ENCODE measurements around the gene RABGEF1. TPM values are rescaled to one million over a fixed set of nuclear protein-coding genes. Genes with fewer than 3 reads are reported as not detected.
"Not testable (repeated sequence)": the region's sequence is repeated elsewhere in the genome, so short reads cannot be mapped to it uniquely, and the experiment has no call there.

Gene RABGEF1
- total and polyA plus RNA-seq, 5 donors from 2014 or later = 16.6 to 30.4 (median 19.1) TPM

DNA sequence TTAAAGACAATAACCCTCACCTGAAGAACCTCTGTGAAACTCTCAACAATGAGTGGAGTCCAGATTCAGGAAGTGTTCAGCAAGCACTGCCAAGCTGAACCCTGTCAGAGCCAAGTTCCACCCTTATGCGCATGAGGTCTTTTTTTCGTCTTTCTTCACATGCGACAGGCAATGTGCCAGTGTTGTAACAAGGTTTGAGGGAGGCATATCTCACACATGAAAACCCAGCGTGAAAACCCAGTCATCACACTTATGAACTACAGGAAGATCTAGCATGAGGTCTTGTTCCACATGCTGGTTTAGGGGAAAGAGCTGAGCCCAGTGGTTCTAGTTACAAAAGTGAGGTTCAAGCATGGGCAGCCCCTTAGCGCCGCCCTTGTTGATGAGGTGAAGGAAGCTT lies 49.7 kb downstream of the RABGEF1 start:
- Mint-ChIP-seq H3K36me3 (peaks cover 35% of the 10 kb centered on the region), H3K4me1 (peaks cover 0 to 10% (median 0%) of the 10 kb centered on the region in 4 donors), H3K27ac (no peak overlapping the region), H3K27me3 (no peaks in the 10 kb centered on the region), H3K9me3 (no peaks in the 10 kb centered on the region), H3K4me3 (no peak overlapping the region)
- no peak for ATAC-seq (ENCODE audit: low read depth in 2 of 2)
- Histone ChIP-seq H3K9me3 (ENCODE audit: control insufficient read depth in 2 of 2, low read length in 2 of 2) (no peaks in the 10 kb centered on the region), H3K4me3 (ENCODE audit: low read depth, low read length) (no peak overlapping the region), H3K27ac (ENCODE audit: insufficient read depth, low read length, poor library complexity, severe bottlenecking) (no peak overlapping the region), H3K27me3 (ENCODE audit: control insufficient read depth, insufficient read depth, low read length) (no peaks in the 10 kb centered on the region), H3K4me1 (ENCODE audit: control insufficient read depth, insufficient read depth, low read length, poor library complexity, severe bottlenecking) (no peaks in the 10 kb centered on the region), H3K36me3 (ENCODE audit: control insufficient read depth, insufficient read depth, low read length) (peaks cover 53% of the 10 kb centered on the region)
- DNase-seq = no peak

DNA sequence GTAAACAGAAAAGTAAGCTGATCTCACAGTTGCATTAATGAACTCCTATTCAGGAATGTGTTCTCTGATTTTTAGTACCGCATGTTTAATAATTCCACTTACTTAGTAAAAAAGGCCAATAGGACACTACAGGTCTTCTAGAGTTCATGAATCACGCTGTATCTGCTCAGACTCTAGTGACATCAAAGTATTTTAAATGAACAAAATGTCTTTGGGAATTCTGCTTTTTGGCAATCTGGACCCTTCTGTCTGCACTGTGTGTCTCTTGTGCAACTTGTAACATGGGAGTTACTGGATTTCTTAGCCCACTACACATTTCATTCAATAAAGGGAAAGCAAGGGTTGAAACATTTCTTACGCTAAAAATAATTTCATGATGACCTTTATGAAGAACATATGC lies 50.2 kb downstream of the RABGEF1 start:
- no peaks in the 10 kb centered on the region for H3K4me1 ChIP-seq (ENCODE audit: control insufficient read depth, insufficient read depth, low read length, poor library complexity, severe bottlenecking)
- H3K4me1 Mint-ChIP-seq = peaks cover 0 to 10% (median 0%) of the 10 kb centered on the region in 4 donors
- H3K27me3 Mint-ChIP-seq = no peaks in the 10 kb centered on the region
- no peaks in the 10 kb centered on the region for H3K9me3 ChIP-seq (ENCODE audit: control insufficient read depth in 2 of 2, low read length in 2 of 2)
- peaks cover 57% of the 10 kb centered on the region for H3K36me3 ChIP-seq (ENCODE audit: control insufficient read depth, insufficient read depth, low read length)
- no peak overlapping the region for H3K4me3 Mint-ChIP-seq
- no peaks in the 10 kb centered on the region for H3K9me3 Mint-ChIP-seq
- peaks cover 37% of the 10 kb centered on the region for H3K36me3 Mint-ChIP-seq
- H3K27me3 ChIP-seq (ENCODE audit: control insufficient read depth, insufficient read depth, low read length) = no peaks in the 10 kb centered on the region
- DNase-seq (no peak), ATAC-seq (ENCODE audit: low read depth in 2 of 2) (no peak)
- H3K27ac ChIP-seq (ENCODE audit: insufficient read depth, low read length, poor library complexity, severe bottlenecking) = no peak overlapping the region
- H3K27ac Mint-ChIP-seq = no peak overlapping the region
- no peak overlapping the region for H3K4me3 ChIP-seq (ENCODE audit: low read depth, low read length)

- H3K36me3 Mint-ChIP-seq = peaks cover 65% of the 10 kb centered on the region
Observed at GRCh38 chr7:66800591-66800990, 60.1 kb downstream of the RABGEF1 start.

DNA sequence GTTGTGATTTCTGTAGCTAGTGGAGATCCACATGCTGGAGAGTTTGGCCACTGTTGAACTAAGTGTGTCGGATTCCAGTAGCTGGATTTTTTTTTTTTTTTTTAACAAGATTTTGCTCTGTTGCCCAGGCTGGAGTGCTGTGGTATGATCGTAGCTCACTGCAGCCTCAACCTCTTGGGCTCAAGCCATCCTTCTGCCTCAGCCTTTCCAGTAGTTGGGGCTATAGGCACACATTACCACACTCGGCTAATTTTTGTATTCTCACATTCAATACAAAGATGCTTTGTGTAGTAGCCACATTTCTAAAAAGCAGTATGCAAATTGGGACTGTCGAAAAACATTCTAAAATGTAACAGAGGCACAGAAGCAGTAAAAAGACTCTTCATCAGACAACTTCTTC lies 63.5 kb downstream of the RABGEF1 start:
- no peaks in the 10 kb centered on the region for H3K27me3 ChIP-seq (ENCODE audit: control insufficient read depth, insufficient read depth, low read length)
- DNase-seq (no peak), ATAC-seq (ENCODE audit: low read depth in 2 of 2) (no peak)
- no peaks in the 10 kb centered on the region for H3K27me3 Mint-ChIP-seq
- H3K9me3 ChIP-seq (ENCODE audit: control insufficient read depth in 2 of 2, low read length in 2 of 2) = no peaks in the 10 kb centered on the region
- H3K4me3 Mint-ChIP-seq = no peak overlapping the region
- H3K36me3 ChIP-seq (ENCODE audit: control insufficient read depth, insufficient read depth, low read length) = peaks cover 75% of the 10 kb centered on the region
- H3K4me1 ChIP-seq (ENCODE audit: control insufficient read depth, insufficient read depth, low read length, poor library complexity, severe bottlenecking) = no peaks in the 10 kb centered on the region
- H3K36me3 Mint-ChIP-seq = peaks cover 71% of the 10 kb centered on the region
- no peaks in the 10 kb centered on the region for H3K9me3 Mint-ChIP-seq
- no peak overlapping the region for H3K27ac Mint-ChIP-seq
- H3K27ac ChIP-seq (ENCODE audit: insufficient read depth, low read length, poor library complexity, severe bottlenecking) = no peak overlapping the region
- H3K4me3 ChIP-seq (ENCODE audit: low read depth, low read length) = no peak overlapping the region
- H3K4me1 Mint-ChIP-seq = no peaks in the 10 kb centered on the region

More at GRCh38 chr7:66800591-66800990, 60.1 kb downstream of the RABGEF1 start:
- no peak for ATAC-seq (ENCODE audit: low read depth in 2 of 2)
- Mint-ChIP-seq H3K9me3 (no peaks in the 10 kb centered on the region), H3K27ac (no peak overlapping the region), H3K4me3 (no peak overlapping the region), H3K27me3 (no peaks in the 10 kb centered on the region), H3K4me1 (no peaks in the 10 kb centered on the region)
- Histone ChIP-seq H3K4me1 (ENCODE audit: control insufficient read depth, insufficient read depth, low read length, poor library complexity, severe bottlenecking) (no peaks in the 10 kb centered on the region), H3K27ac (ENCODE audit: insufficient read depth, low read length, poor library complexity, severe bottlenecking) (no peak overlapping the region), H3K9me3 (ENCODE audit: control insufficient read depth in 2 of 2, low read length in 2 of 2) (no peaks in the 10 kb centered on the region), H3K36me3 (ENCODE audit: control insufficient read depth, insufficient read depth, low read length) (peaks cover 71% of the 10 kb centered on the region), H3K27me3 (ENCODE audit: control insufficient read depth, insufficient read depth, low read length) (no peaks in the 10 kb centered on the region), H3K4me3 (ENCODE audit: low read depth, low read length) (no peak overlapping the region)
- DNase-seq = no peak

- Mint-ChIP-seq H3K4me1 (no peaks in the 10 kb centered on the region), H3K27ac (no peak overlapping the region), H3K36me3 (peaks cover 46% of the 10 kb centered on the region), H3K4me3 (no peak overlapping the region), H3K9me3 (no peaks in the 10 kb centered on the region), H3K27me3 (no peaks in the 10 kb centered on the region)
- H3K4me3 ChIP-seq (ENCODE audit: low read depth, low read length) = no peak overlapping the region
- H3K36me3 ChIP-seq (ENCODE audit: control insufficient read depth, insufficient read depth, low read length) = peaks cover 68% of the 10 kb centered on the region
- no peaks in the 10 kb centered on the region for H3K4me1 ChIP-seq (ENCODE audit: control insufficient read depth, insufficient read depth, low read length, poor library complexity, severe bottlenecking)
- DNase-seq = no peak
- ATAC-seq (ENCODE audit: low read depth in 2 of 2) = no peak
- H3K27me3 ChIP-seq (ENCODE audit: control insufficient read depth, insufficient read depth, low read length) = no peaks in the 10 kb centered on the region
- no peak overlapping the region for H3K27ac ChIP-seq (ENCODE audit: insufficient read depth, low read length, poor library complexity, severe bottlenecking)
- H3K9me3 ChIP-seq (ENCODE audit: control insufficient read depth in 2 of 2, low read length in 2 of 2) = no peaks in the 10 kb centered on the region
Observed at GRCh38 chr7:66807736-66808135, 67.2 kb downstream of the RABGEF1 start.

DNA sequence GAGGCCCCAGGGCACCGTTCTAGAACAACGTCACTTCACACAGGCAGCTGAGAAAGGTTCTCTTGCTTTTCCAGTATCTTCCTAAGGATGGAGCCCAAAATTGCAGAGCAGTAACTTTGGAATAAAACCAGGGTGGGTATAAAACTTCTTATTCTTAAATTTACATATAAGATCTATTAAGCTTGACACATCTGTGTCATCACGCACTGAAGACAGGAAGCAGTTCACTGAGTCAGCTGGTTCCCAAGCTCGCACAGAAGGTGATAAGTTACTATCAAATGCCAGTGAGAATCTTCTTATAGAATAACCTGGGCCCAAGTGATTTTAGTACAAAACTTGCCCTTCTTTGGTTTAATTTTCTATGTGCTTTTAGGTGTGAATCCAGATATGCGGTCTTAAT lies 70.2 kb downstream of the RABGEF1 start:
- Mint-ChIP-seq H3K9me3 (no peaks in the 10 kb centered on the region), H3K36me3 (peaks cover 37% of the 10 kb centered on the region), H3K27ac (no peak overlapping the region), H3K4me1 (no peaks in the 10 kb centered on the region), H3K4me3 (no peak overlapping the region), H3K27me3 (no peaks in the 10 kb centered on the region)
- DNase-seq (no peak), ATAC-seq (ENCODE audit: low read depth in 2 of 2) (no peak)
- Histone ChIP-seq H3K36me3 (ENCODE audit: control insufficient read depth, insufficient read depth, low read length) (peaks cover 52% of the 10 kb centered on the region), H3K27me3 (ENCODE audit: control insufficient read depth, insufficient read depth, low read length) (no peaks in the 10 kb centered on the region), H3K4me3 (ENCODE audit: low read depth, low read length) (no peak overlapping the region), H3K9me3 (ENCODE audit: control insufficient read depth in 2 of 2, low read length in 2 of 2) (no peaks in the 10 kb centered on the region), H3K27ac (ENCODE audit: insufficient read depth, low read length, poor library complexity, severe bottlenecking) (no peak overlapping the region), H3K4me1 (ENCODE audit: control insufficient read depth, insufficient read depth, low read length, poor library complexity, severe bottlenecking) (no peaks in the 10 kb centered on the region)

GRCh38 chr7:66815186-66815875 lies 74.8 kb downstream of the RABGEF1 start:
- H3K27me3 Mint-ChIP-seq; ATAC-seq (ENCODE audit: low read depth in 2 of 2); H3K4me3 Mint-ChIP-seq; H3K9me3 ChIP-seq (ENCODE audit: control insufficient read depth in 2 of 2, low read length in 2 of 2); H3K9me3 Mint-ChIP-seq; H3K27me3 ChIP-seq (ENCODE audit: control insufficient read depth, insufficient read depth, low read length); H3K27ac ChIP-seq (ENCODE audit: insufficient read depth, low read length, poor library complexity, severe bottlenecking); H3K4me3 ChIP-seq (ENCODE audit: low read depth, low read length); H3K4me1 ChIP-seq (ENCODE audit: control insufficient read depth, insufficient read depth, low read length, poor library complexity, severe bottlenecking); DNase-seq; H3K4me1 Mint-ChIP-seq: not testable (repeated sequence)
- Mint-ChIP-seq H3K36me3 (peaks cover 13% of the 10 kb centered on the region), H3K27ac (peak overlapping the region in 1 of 3 donors; percentile 38)
- peaks cover 10% of the 10 kb centered on the region for H3K36me3 ChIP-seq (ENCODE audit: control insufficient read depth, insufficient read depth, low read length)

- Histone ChIP-seq H3K9me3 (ENCODE audit: control insufficient read depth in 2 of 2, low read length in 2 of 2) (no peaks in the 10 kb centered on the region), H3K27ac (ENCODE audit: insufficient read depth, low read length, poor library complexity, severe bottlenecking) (no peak overlapping the region), H3K36me3 (ENCODE audit: control insufficient read depth, insufficient read depth, low read length) (peaks cover 5% of the 10 kb centered on the region), H3K4me1 (ENCODE audit: control insufficient read depth, insufficient read depth, low read length, poor library complexity, severe bottlenecking) (no peaks in the 10 kb centered on the region), H3K4me3 (ENCODE audit: low read depth, low read length) (no peak overlapping the region), H3K27me3 (ENCODE audit: control insufficient read depth, insufficient read depth, low read length) (no peaks in the 10 kb centered on the region)
- ATAC-seq (ENCODE audit: low read depth in 2 of 2) (no peak), DNase-seq (no peak)
- Mint-ChIP-seq H3K27ac (no peak overlapping the region), H3K27me3 (no peaks in the 10 kb centered on the region), H3K36me3 (peaks cover 11% of the 10 kb centered on the region), H3K9me3 (no peaks in the 10 kb centered on the region), H3K4me3 (no peak overlapping the region), H3K4me1 (no peaks in the 10 kb centered on the region)
Observed at GRCh38 chr7:66815951-66816350, 75.4 kb downstream of the RABGEF1 start.
